PC-9 (cell line): ENCODE measurements around the gene WDR13. TPM values are rescaled to one million over a fixed set of nuclear protein-coding genes. Genes with fewer than 3 reads are reported as not detected.

Experiments used
- BruUV-seq: library from RNA; stranded (reverse); fragments of 400-500 nt; replicated peaks from 2 replicates; lab custom pipeline; 2021; lab: Mats Ljungman, UMichigan
- CTCF ChIA-PET: fragments of 300-600 bp; sonication (Branson Sonifier 250); formaldehyde crosslinking; loops from one replicate; lab custom pipeline; 2022; ENCODE audit warnings: antibody characterized with exemption; lab: Charles Lee
- POLR2A ChIA-PET: fragments of 300-600 bp; sonication (Branson Sonifier 250); formaldehyde crosslinking; loops from one replicate; lab custom pipeline; 2022; ENCODE audit warnings: antibody characterized with exemption; ENCODE audit not compliant: unreplicated experiment; lab: Charles Lee
- DNase-seq, 2 experiments: peaks; one replicate each; pipeline versions ENCODE4 v3.0.0 to v3.0.0-alpha.2; 2015 to 2022; ENCODE audit warnings: mixed read lengths in 1 of 2
- H2AFZ ChIP-seq: fragments of 200-600 bp; sonication (generic); 2 replicates; pipeline ENCODE4 v1.8.1; 2017; ENCODE audit warnings: antibody characterized with exemption
- H3F3A ChIP-seq: fragments of 200-600 bp; sonication (generic); 2 replicates; pipeline ENCODE4 v1.8.1; 2017; ENCODE audit warnings: antibody characterized with exemption, mild to moderate bottlenecking, low read depth; ENCODE audit not compliant: insufficient read depth
- H3K27ac ChIP-seq: fragments of 200-600 bp; sonication (generic); 2 replicates; pipeline ENCODE4 v1.6.1; 2016; ENCODE audit warnings: mixed run types
- H3K27me3 ChIP-seq: fragments of 200-600 bp; sonication (generic); 2 replicates; pipeline ENCODE4 v1.6.1; 2016; ENCODE audit warnings: low read depth, mixed run types; ENCODE audit not compliant: insufficient read depth
- H3K36me3 ChIP-seq: fragments of 200-600 bp; sonication (generic); 2 replicates; pipeline ENCODE4 v1.6.1; 2016; ENCODE audit warnings: low read depth, mixed run types
- H3K4me1 ChIP-seq: fragments of 200-600 bp; sonication (generic); replicated peaks from 2 replicates; pipeline ENCODE4 v1.6.1; 2016; ENCODE audit warnings: mixed run types; ENCODE audit not compliant: insufficient read depth
- H3K4me2 ChIP-seq: fragments of 200-600 bp; sonication (generic); 2 replicates; pipeline ENCODE4 v1.6.1; 2017; ENCODE audit warnings: mixed run types
- H3K4me3 ChIP-seq: fragments of 200-600 bp; sonication (generic); 2 replicates; pipeline ENCODE4 v1.6.1; 2016; ENCODE audit warnings: mixed run types
- H3K79me2 ChIP-seq: fragments of 200-600 bp; sonication (generic); 2 replicates; pipeline ENCODE4 v1.6.1; 2017; ENCODE audit warnings: low read depth, mixed run types
- H3K9me2 ChIP-seq: fragments of 200-600 bp; sonication (generic); 2 replicates; pipeline ENCODE4 v1.8.1; 2017; ENCODE audit warnings: mild to moderate bottlenecking; ENCODE audit not compliant: insufficient read depth
- H3K9me3 ChIP-seq: fragments of 200-600 bp; sonication (generic); 2 replicates; pipeline ENCODE4 v1.8.1; 2016; ENCODE audit warnings: low read depth; ENCODE audit not compliant: insufficient read depth
- H4K20me1 ChIP-seq: fragments of 200-600 bp; sonication (generic); 2 replicates; pipeline ENCODE4 v1.8.1; 2017; ENCODE audit not compliant: insufficient read depth
- EZH2 ChIP-seq: fragments of 200-600 bp; sonication (generic); IDR thresholded peaks from 2 replicates; pipeline ENCODE4 v1.8.0; 2017; ENCODE audit warnings: antibody characterized with exemption, low read depth
- intact Hi-C: fragments of 100-400 bp; cut with micrococcal nuclease; formaldehyde crosslinking; loops from one replicate; pipeline ENCODE4 v1.10.0; 2022; ENCODE audit not compliant: unreplicated experiment
- total RNA-seq: library from RNA; stranded (reverse); gene quantifications from 2 replicates; pipeline ENCODE4 v1.2.3, GENCODE V29; 2021
- TF ChIP-seq, protein P1 (sequence below): fragments of 200-600 bp; sonication (generic); conservative IDR thresholded peaks from 2 replicates; pipeline ENCODE4 v1.6.1; 2017; ENCODE audit warnings: mixed run types, antibody characterized with exemption, mild to moderate bottlenecking, moderate library complexity

WDR13 gene
- total RNA-seq, 1 experiment from 2014 or later, result 28.6 TPM

DNA sequence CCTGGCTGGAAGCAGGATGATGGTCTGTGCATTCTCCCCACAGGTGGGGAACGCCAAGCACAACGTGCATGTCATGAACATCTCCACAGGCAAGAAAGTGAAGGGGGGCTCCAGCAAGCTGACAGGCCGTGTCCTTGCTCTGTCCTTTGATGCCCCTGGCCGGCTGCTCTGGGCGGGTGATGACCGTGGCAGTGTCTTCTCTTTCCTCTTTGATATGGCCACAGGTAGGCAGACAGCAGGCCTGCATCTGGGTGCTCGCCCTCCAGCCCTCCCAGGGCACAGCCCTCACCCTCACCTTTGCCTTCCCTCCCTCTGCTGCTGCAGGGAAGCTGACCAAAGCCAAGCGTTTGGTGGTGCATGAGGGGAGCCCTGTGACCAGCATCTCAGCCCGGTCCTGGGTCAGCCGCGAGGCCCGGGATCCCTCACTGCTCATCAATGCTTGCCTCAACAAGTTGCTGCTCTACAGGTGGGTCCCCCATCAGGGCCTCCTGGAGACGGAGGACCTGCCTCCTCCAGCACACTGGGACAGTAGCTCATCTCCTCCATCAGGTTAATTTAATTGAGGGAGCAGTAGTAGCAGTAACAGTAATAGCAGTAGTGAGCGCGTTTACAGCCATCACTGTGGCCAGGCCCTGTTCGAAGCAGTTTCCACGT lies 4.6 kb downstream of the WDR13 start:
- ChIA-PET POLR2A (no interaction called here), CTCF (no interaction called here)
- intact Hi-C loops, result no loop called here
- H3K4me3 ChIP-seq, result no peak overlapping the region
- H3K79me2 ChIP-seq, result no peaks in the 10 kb centered on the region
- no peaks in the 10 kb centered on the region for H3K4me1 ChIP-seq
- H3K36me3 ChIP-seq, result no peaks in the 10 kb centered on the region
- H3F3A ChIP-seq, result no peaks in the 10 kb centered on the region
- no TSS peak for BruUV-seq
- no peak for DNase-seq
- H3K27ac ChIP-seq, result no peak overlapping the region
- no peaks in the 10 kb centered on the region for H3K27me3 ChIP-seq
- no peak overlapping the region for H2AFZ ChIP-seq
- no peaks in the 10 kb centered on the region for H3K9me3 ChIP-seq
- H3K9me2 ChIP-seq, result no peaks in the 10 kb centered on the region
- TF ChIP-seq, protein P1, sequence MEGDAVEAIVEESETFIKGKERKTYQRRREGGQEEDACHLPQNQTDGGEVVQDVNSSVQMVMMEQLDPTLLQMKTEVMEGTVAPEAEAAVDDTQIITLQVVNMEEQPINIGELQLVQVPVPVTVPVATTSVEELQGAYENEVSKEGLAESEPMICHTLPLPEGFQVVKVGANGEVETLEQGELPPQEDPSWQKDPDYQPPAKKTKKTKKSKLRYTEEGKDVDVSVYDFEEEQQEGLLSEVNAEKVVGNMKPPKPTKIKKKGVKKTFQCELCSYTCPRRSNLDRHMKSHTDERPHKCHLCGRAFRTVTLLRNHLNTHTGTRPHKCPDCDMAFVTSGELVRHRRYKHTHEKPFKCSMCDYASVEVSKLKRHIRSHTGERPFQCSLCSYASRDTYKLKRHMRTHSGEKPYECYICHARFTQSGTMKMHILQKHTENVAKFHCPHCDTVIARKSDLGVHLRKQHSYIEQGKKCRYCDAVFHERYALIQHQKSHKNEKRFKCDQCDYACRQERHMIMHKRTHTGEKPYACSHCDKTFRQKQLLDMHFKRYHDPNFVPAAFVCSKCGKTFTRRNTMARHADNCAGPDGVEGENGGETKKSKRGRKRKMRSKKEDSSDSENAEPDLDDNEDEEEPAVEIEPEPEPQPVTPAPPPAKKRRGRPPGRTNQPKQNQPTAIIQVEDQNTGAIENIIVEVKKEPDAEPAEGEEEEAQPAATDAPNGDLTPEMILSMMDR, result no peak
- no peak for TF ChIP-seq EZH2
- H4K20me1 ChIP-seq, result no peaks in the 10 kb centered on the region
- H3K4me2 ChIP-seq, result no peak overlapping the region

DNA sequence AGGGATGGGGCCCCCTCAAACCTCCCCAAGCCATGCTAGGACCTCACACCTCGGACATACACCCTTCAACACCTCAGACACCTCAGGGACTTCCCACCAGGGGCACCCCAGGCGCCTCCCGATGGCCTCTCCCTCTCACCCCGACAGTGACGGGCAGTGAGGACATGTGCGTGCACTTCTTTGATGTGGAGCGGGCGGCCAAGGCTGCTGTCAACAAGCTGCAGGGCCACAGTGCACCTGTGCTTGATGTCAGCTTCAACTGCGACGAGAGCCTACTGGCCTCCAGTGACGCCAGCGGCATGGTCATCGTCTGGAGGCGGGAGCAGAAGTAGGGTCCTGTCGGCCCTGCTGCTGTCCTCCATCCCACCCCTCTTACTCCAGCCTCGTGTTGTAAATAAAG lies 7.4 kb downstream of the WDR13 start:
- TF ChIP-seq, protein P1, result no peak
- TF ChIP-seq EZH2, result no peak
- Histone ChIP-seq H3K27me3 (no peaks in the 10 kb centered on the region), H3K4me3 (no peak overlapping the region), H4K20me1 (no peaks in the 10 kb centered on the region), H3K27ac (no peak overlapping the region), H3K36me3 (no peaks in the 10 kb centered on the region), H3K4me1 (no peaks in the 10 kb centered on the region), H3K9me2 (no peaks in the 10 kb centered on the region), H3K9me3 (no peaks in the 10 kb centered on the region), H2AFZ (no peak overlapping the region), H3F3A (no peaks in the 10 kb centered on the region), H3K79me2 (no peaks in the 10 kb centered on the region), H3K4me2 (no peak overlapping the region)
- ChIA-PET POLR2A (interaction anchor here (0.7 kb wide), 1 partner anchor 27 kb away, joined by 5 read pairs; no protein-coding TSS in a partner anchor), CTCF (no interaction called here)
- DNase-seq, result no peak
- intact Hi-C loops, result no loop called here
- BruUV-seq, result no TSS peak

DNA sequence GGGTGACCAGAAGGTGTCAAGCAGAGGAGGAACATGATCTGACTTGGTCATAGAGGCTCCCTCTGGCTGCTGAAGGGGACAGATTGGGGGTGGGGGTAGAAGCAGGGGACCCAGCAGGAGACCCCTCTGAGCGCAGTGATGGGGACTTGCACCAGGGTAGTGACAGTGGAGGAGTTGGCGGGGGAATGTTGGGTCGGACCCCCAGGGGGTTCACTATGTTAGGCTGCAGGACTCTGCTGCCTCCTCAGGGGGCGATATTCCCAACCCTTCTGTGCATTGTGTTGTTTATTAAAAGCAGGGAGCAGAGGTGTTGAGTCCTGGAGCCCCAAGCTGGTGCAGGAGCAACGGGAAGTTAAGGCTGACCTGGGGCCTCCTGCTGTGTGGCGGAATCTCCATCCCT lies 8.8 kb downstream of the WDR13 start:
- ChIA-PET POLR2A (no interaction called here), CTCF (no interaction called here)
- intact Hi-C loops, result no loop called here
- Histone ChIP-seq H3K4me1 (no peaks in the 10 kb centered on the region), H3K27me3 (no peaks in the 10 kb centered on the region), H3K4me3 (no peak overlapping the region), H3K27ac (no peak overlapping the region), H3F3A (no peaks in the 10 kb centered on the region), H3K9me2 (no peaks in the 10 kb centered on the region), H3K4me2 (no peak overlapping the region), H3K9me3 (no peaks in the 10 kb centered on the region), H4K20me1 (no peaks in the 10 kb centered on the region), H3K79me2 (no peaks in the 10 kb centered on the region), H3K36me3 (no peaks in the 10 kb centered on the region), H2AFZ (no peak overlapping the region)
- TF ChIP-seq EZH2, result no peak
- TF ChIP-seq, protein P1, result no peak
- DNase-seq, result no peak
- BruUV-seq, result no TSS peak
